ENCODE results near the gene SLITRK3.

Gene SLITRK3

GRCh38 chr3:165169368-165169767 is 26.8 kb downstream of the SLITRK3 start:
- CTCF ChIA-PET: no interaction called here
- POLR2A ChIA-PET (ENCODE audit: low non-redundant PET): no interaction called here
- DNase-seq (ENCODE audit: low spot score): no peak
- no peak for TF ChIP-seq CTCF (conservative IDR thresholded peaks at IDR 0.05; ENCODE audit: low read depth)
- H3K27ac ChIP-seq: no peak overlapping the region

GRCh38 chr3:165162883-165163282 is 33.3 kb downstream of the SLITRK3 start:
- CTCF ChIA-PET: no interaction called here
- no peak for TF ChIP-seq CTCF (conservative IDR thresholded peaks at IDR 0.05; ENCODE audit: low read depth)
- POLR2A ChIA-PET (ENCODE audit: low non-redundant PET): no interaction called here
- DNase-seq (ENCODE audit: low spot score): no peak
- H3K27ac ChIP-seq: no peak overlapping the region

GRCh38 chr3:165159760-165160421 is 36.3 kb downstream of the SLITRK3 start:
- H3K27ac ChIP-seq: no peak overlapping the region
- ChIA-PET CTCF (no interaction called here), POLR2A (ENCODE audit: low non-redundant PET) (no interaction called here)
- DNase-seq (ENCODE audit: low spot score): no peak
- no peak for TF ChIP-seq CTCF (conservative IDR thresholded peaks at IDR 0.05; ENCODE audit: low read depth)

GRCh38 chr3:165158011-165158410 is 38.2 kb downstream of the SLITRK3 start:
- ChIA-PET CTCF (interaction anchor here (0.7 kb wide), 1 partner anchor 13 kb away, joined by 4 read pairs; no protein-coding TSS in a partner anchor), POLR2A (ENCODE audit: low non-redundant PET) (no interaction called here)
- H3K27ac ChIP-seq: no peak overlapping the region
- TF ChIP-seq CTCF (conservative IDR thresholded peaks at IDR 0.05; ENCODE audit: low read depth): no peak
- DNase-seq (ENCODE audit: low spot score): no peak

GRCh38 chr3:165156757-165157420 is 39.3 kb downstream of the SLITRK3 start:
- ChIA-PET CTCF (no interaction called here), POLR2A (ENCODE audit: low non-redundant PET) (no interaction called here)

GRCh38 chr3:165148876-165149441 is 47.2 kb downstream of the SLITRK3 start:
- POLR2A ChIA-PET (ENCODE audit: low non-redundant PET): no interaction called here
- no peak for DNase-seq (ENCODE audit: low spot score)
- CTCF ChIA-PET: no interaction called here
- TF ChIP-seq CTCF (conservative IDR thresholded peaks at IDR 0.05; ENCODE audit: low read depth): no peak
- no peak overlapping the region for H3K27ac ChIP-seq

More at GRCh38 chr3:165156757-165157420, 39.3 kb downstream of the SLITRK3 start:
- no peak for TF ChIP-seq CTCF (conservative IDR thresholded peaks at IDR 0.05; ENCODE audit: low read depth)
- no peak overlapping the region for H3K27ac ChIP-seq
- no peak for DNase-seq (ENCODE audit: low spot score)
